HG02870 (cell line): ENCODE results near the gene ZC3H8.
"Not testable (repeated sequence)": the region's sequence is repeated elsewhere in the genome, so short reads cannot be mapped to it uniquely, and the experiment has no call there.

Experiments used
- ATAC-seq: cut with Tn5 transposase; IDR thresholded peaks from one replicate; pipeline ENCODE4 v1.9.1; 2021; ENCODE audit warnings: mild to moderate bottlenecking, moderate library complexity; ENCODE audit not compliant: unreplicated experiment

ZC3H8 gene

DNA sequence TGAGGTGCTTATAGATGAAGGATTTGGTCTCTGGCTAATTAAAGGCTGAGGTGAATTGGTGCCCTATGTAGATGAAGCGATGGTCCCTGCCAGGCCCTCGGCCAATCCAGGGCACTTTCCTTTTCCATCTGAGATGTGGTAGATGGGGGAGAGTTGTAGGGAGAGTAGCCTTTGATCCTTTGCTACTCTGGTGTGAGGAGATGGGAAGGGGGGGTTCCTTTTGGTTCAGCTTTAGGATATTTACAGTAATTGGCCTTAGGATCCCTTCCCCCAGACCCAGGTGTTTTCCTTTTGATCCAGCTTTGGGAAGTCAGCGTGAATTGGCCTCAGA is 5.4 kb upstream of the ZC3H8 start:
- no peak for ATAC-seq

DNA sequence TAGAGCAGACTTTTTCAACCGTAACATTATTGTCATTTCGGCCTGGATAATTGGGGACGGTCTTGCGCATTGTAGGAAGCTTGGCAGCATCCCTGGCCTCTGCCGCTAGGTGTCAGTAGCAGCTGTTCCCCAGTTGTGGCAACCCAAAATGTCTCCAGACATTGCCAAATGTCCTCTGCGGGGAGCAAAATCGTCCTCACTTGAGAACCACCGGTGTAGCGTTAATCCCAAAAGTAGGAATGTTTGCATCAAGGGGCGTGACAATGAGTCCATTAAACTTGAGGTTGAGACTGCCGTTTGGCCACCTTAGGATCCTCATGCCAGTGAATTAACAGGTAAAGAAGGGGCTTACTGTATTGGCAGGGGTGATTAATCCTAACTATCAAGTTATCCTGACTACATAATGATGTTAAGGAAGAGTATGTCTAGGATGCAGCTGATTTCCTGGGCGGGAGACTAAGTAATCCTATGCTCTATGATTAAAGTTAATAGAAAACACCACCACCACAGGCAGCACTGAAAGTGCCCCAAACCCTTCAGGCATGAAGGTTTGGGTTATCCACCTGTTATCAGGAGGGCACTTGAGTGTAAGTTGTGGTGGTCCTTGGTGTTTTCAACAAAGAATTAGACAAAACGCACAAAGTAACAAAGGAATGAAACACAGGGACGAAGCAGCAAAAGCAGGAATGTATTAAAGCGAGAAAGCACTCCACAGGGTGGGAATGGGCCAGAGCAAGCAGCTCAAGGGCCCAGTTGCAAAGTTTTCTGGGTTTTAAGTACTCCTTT is 4.9 kb upstream of the ZC3H8 start:
- ATAC-seq: peak; percentile 41

DNA sequence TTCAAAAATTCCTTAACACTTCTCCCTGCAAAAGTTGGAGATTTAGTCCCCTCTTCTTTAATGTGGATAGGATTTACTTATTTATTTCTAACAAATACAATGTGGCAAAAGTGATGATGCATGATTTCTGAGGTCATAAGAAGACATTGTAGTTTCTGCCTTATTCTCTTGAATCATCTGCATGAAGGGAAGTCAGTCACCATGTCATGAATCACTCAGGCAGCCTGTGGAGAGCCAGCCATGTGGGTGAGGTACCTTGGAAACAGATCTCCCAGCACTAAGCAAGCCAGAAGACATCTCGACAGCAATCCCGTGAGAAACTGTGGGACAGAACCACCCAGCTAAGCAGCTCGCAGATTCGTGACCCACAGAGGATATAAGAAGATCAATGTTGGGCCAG is 2.7 kb upstream of the ZC3H8 start:
- ATAC-seq: no peak

DNA sequence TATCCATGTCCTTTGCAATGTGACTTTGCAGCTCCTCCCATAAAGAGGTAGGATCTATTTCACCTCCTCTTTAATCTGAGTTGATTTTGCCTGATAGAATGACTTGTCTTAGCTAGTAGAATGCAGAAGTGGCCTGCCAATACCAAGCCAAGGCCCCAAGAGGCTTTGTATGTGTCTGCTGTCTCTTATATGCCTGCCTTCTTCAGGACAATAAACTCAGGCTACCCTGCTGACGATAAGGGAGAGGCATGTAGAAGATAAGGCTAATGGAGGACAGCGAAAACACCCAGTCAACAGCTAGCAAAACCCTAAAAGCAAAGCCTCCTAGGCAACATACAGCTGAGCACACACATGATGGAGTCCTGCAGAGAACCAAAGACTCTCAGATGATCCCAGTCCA is 1.8 kb upstream of the ZC3H8 start:
- ATAC-seq: no peak

DNA sequence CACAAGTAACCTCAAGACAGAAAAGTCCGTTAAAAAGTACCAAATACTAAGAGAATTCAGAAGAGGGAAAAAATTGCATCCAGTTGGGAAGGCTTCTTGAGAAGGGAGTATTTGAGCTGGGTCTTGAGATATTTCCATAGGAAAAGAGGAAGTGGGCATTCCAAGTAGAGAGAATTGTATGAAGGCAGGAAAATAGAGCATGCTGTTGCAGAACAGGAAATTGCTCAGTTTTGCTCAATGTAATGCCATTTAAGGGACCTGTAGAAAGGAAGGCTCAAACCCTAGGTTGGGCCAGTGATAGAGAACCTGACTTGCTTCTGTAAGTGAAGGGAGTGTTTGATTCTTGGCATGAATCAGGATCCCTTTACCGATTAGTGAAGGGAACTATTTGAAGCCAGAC is 1.0 kb upstream of the ZC3H8 start:
- no peak for ATAC-seq

DNA sequence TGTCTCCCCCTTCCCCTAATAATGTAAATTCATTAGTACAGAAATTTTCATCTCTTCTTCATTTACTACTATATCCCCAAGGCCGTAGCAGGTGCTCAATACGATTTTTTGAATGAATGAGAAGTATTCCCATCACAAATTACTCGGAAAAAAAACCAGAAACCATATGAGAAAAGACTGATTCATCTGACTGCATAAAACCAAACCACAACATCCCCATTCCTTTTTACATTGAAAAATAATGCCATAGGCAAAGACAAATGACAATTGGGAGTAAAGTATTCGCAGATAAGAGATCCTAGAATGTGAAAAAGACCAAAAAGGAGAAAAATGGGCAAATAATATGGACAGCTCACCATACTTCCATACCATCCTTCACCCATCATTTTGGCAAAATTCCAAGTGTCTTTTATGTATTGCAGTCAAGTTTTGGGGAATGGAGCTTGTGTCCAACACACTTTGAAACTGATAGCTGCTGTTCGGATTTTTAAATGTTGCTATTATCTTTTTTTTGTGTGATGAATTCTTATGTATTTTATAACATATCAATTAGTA is 1.5 kb downstream of the ZC3H8 start:
- ATAC-seq: no peak

DNA sequence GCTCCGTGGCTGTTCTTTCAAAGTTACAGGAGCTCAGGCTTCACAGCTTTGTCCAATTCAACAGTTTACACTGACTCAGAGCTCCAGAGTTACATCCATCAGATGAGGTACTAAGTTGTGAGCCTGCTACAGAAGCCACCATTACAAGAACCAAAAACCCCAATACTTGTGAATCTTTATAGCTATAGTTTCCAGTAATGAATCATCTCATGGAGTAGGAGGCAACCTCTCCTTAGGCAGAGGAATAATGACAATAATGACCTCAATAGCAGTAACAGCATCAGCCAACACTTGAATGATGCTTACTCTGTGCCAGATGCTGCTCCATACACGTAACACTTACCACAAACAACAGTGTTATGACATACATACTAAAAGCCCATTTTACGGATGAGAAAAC is 3.6 kb downstream of the ZC3H8 start:
- ATAC-seq: no peak

DNA sequence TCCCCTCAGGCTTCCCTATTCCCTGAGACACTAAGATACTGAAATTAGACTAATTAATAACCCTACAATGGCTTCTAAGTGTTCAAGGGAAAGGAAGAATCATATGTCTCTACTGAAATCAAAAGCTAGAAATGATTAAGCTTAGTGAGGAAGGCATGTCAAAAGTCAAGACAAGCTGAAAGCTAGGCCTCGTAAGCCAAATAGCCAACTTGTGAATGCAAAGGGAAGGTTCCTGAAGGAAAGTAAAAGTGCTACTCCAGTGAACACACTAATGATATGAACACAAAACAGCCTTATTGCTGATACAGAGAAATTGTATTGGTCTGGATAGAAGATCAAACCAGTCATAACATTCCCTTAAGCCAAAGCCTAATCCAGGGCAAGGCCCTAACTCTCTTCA is 10.0 kb downstream of the ZC3H8 start:
- no peak for ATAC-seq

DNA sequence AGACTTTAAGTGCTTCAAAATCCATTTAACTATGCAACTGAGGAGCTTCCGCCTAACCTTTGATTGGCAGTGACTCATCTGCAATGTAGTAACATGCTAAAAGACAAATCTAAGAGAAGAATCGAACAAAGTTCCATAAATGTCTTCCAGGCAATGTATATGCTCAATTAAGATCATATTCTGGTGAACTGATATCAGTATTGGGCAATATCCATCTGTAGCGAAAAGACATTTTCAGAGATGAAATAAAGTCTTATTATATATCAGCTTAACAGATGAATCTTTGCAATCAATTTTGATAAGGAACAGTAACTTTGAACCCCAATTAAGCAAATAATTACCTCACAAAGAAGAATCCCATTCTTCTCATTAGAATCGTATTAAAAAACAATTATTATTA is 11.6 kb downstream of the ZC3H8 start:
- no peak for ATAC-seq

DNA sequence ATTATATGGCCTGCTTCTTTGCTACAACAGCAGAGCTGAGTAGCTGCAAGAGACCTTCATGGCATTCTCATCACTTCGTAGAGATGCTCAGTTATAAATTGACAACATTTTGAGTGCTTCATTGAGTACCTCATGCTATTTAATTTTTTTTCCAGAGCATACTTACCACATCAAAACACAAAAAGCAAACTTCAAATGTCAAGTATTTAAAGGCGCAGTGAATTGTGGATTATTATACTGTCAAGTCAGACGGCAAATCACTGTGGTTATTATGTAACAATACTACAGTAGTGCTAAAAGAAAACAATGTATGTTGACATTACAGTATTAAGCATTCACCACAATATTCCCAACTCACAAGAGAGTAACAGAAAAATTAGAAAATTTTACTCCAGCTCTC is 12.5 kb downstream of the ZC3H8 start:
- no peak for ATAC-seq

DNA sequence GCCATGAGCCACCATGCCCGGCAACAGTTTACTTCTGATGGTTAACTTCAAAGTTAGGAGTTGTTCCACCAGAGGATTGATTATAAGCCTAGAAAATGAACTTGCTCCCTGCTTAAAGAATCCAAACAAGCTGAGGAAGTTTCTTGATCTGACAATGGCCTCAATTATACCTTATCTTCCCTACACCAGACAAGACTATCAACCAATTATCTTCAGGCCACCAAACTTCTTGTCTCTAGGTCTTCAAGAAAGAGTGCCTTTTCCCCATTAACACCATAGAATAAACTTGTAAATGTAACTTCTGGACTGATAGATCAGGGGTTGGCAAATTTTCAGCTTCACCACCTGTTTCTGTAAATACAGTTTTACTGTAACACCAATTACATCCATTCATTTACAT is 15.0 kb downstream of the ZC3H8 start:
- no peak for ATAC-seq

DNA sequence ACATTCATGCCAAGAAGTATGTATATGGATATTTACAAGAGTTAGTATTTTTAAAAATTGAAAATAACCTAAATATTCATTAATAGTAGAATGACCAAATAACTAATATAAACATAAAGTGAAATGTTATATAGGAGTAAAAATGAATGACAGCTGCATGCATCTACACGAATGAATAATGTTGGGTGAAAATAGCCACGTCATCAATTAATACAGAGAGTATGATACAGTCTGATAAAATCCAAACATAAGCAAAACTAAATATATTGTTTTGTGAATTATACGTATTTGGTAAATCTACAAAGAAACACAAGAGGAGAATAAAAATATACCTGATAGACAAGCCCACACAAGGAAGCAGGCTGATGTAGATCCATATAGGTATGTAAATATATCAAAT is 24.5 kb downstream of the ZC3H8 start:
- no peak for ATAC-seq

DNA sequence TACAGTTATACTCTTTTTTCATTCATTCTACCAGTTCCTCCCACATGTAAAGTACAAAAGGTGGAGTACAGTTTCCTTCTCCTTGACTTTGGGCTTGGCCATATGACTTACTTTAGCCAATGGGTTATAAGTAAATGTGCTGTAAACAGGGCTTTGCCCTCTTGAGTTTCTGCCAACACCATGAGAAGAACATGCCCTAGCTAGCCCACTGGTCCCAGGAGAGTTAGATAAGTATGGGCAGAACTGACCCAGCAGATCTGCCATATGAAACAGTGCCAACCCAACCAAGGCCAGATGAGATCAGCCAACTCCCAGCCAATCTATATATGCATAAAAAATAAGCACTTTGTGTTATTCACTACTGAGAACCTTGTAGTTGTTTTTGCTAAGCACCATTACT is 25.5 kb downstream of the ZC3H8 start:
- no peak for ATAC-seq

DNA sequence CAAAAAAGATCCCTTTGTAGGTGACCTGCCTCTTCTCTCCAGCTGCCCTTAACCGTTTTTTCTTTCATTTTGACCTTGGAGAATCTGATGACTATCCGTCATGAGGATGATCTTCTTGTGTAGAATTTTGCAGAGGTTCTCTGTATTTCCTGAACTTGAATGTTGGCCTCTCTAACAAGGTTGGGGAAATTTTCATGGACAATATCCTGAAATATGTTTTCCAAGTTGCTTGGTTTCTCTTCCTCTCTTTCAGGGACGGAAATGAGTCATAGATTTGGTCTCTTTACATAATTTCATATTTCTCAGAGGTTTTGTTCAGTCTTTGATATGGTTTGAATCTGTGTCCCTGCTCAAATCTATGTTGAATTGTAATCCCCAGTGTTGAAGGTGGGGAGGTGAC is 34.0 kb downstream of the ZC3H8 start:
- no peak for ATAC-seq

DNA sequence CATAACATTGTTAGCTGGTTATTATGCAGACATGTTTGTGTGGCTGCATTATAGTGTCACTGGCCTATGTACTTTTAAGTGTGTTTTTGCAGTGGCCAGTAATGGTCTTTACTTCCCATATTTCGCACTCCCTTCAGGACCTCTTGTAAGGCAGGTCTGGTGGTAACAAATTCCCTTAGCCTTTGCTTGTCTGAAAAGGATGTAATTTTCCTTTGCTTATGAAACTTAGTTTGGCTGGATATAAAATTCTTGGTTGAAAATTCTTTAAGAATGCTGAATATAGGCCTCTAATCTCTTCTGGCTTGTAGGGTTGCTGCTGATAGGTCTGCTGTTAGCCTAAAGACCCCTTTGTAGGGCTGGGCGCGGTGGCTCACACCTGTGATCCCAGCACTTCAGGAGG is 34.7 kb downstream of the ZC3H8 start:
- no peak for ATAC-seq

DNA sequence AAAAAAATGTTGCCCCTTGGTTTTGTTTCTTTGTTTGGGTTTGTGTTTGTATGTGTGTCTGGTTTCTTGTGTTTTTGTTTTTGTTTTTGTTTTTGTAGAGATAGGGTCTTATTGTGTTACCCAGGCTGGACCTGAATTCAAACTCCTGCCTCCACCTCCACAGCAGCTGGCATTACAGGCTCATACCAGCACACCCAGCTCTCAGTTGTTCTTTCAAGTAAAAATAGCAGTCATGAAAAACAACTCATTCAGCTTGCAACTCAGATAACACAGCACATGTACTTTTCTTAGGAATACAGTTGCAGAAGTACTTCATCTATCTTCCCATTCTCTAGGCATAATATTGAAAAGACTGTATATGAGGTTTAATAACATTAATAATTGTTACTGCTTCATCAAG is 37.0 kb downstream of the ZC3H8 start:
- ATAC-seq: no peak

DNA sequence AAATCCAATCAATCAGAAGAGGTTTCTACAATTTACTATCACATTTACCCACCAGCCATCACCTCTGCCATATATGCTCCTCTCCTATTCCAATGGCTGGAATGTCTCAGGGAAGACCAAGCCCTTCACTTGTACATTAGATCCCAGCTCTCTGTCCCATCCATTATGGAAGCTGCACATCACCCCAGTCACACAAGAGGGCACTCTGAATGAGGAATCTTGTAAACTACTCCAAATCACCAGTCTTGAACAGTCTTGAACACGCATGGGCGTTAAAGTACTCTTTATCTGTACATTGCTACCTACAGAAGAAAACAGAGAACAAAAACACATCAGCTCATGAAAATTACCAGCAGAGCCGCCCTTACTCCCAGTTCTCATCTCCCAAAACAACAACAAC is 38.7 kb downstream of the ZC3H8 start:
- no peak for ATAC-seq

DNA sequence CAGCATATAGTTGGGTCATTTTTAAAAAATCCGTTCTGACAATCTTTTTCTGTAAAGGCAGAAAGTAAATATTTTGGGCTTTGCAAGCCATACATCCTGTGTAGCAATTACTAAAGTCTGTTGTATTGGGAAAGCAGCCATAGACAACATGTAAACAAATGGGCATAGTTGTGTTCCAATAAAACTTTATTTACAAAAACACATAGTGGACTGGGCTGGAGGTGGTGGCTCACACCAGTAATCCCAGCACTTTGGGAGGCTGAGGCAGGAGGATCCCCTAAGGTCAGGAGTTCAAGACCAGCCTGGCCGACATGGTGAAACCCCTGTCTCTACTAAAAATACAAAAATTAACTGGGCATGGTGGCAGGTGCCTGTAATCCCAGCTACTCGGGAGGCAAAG is 46.9 kb downstream of the ZC3H8 start:
- not testable (repeated sequence) for ATAC-seq

DNA sequence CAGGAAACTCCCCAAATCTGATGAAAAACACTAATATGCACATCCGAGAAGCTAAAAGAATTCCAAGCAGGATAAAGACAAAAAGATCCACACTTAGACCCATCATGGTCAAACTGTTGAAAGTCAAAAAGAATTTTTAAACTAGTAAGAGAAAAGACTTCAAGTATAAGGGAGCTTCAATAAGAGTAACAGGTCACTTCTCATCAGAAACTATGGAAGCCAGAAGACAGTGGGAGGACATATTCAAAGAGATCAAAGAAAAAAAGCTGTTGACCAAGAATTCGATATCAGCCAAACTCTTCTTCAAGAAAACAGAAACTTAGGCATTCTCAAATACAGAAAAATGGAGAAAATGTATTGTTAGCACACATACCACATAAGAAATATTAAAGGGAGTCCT is 50.4 kb downstream of the ZC3H8 start:
- ATAC-seq: no peak

DNA sequence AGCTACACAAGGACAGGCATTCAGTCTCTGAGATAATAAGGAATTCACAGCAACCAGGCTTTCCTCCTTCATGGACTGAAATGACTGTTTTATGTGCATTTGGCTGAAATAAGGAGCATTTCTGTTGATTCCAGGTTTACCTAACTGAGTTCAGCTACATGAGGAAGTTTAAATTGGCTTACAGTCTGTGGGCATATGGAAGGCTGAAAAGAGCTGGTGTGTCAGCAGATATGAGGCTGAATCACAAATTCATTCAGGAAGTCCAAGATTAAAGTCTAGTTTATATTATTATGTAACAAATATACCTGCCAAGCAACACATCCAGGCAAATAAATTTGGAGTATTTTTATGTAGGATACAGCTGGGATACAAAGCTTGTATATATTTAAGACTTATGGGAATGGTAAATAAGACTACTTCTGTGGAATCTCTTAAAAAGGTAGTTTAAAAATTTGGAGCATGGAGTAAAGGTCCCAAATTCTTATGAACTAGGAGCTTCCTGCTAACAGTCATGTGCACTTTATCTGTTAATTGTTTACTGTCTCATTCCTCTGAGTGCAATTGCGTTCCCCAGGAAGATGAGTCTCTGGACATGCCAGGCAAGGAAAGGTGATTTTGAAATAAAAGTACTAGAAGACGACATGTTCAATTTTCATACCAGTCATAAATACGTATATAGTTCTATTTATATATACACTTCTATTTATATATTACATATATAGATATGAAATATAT is 53.0 kb downstream of the ZC3H8 start:
- no peak for ATAC-seq

DNA sequence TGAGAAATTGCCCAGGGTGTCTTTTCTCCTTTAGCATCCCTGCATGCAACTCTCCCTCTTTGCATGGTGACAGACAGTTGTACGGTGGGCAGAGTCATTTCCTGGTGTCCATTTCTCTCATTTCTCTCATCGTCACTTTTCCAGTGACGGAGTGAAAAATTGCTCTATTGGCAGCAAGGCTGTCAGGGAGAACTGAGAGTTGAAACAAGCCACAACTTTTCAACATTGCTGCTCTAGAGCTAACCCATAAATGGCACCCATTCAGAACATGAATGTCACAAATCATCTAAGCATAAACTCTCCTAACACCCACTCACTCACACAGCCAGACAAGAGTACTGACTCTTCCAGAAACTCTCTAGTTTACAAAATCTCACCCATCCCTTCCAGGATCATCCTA is 55.7 kb downstream of the ZC3H8 start:
- ATAC-seq: peak; percentile 83

DNA sequence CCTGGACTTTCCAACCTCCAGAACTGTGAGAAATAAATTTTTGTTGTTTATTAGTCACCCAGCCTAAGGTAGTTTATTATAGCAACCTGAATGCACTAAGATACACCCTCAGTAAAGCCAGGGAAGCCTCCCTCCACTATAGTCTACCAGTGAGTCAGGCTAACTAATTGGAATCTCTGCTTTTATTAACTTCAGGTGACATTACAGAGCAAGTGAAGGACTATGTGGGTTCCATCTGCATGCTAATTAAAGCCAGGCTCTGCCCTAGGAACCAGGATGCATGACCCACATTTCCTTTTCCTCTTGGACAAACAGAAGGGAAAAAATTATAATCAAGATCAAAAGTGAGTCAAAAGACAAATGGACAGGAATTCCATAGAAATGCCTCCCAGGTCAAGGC is 56.1 kb downstream of the ZC3H8 start:
- ATAC-seq: no peak

DNA sequence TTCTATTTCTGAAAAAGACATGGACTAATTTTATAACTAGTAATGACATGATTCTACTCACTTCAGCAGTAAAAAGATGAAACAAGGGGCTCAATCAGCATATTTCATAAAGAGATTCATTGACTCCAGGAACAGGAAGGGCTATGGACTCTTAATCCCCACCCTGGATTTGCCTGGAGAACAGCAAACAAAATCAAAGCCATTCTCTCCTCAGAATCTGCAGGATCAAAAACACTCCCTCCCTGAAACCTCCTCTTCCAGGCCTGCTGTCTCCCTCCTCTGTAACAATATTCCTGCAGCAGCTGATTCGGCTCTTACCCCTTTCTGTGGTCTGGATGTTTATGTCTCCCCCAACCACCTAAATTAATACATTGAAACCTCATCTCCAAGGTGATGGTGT is 57.0 kb downstream of the ZC3H8 start:
- ATAC-seq: no peak
